SK-N-MC (cell line): Measurements from ENCODE around the gene SRCAP.
A peak's percentile ranks its signal among the peaks of the same experiment; 100 is the strongest.

Experiments used
- FOXP2 ChIP-seq: optimal IDR thresholded peaks from 2 replicates; pipeline ENCODE3; 2011; ENCODE audit warnings: mild to moderate bottlenecking, moderate library complexity; ENCODE audit not compliant: insufficient read depth; ENCODE audit errors: extremely low read length, control extremely low read depth
- POLR2AphosphoS5 ChIP-seq: IDR thresholded peaks from 2 replicates; pipeline ENCODE4 v1.6.1; 2012; ENCODE audit warnings: mild to moderate bottlenecking, low read depth, low read length, borderline replicate concordance

DNA sequence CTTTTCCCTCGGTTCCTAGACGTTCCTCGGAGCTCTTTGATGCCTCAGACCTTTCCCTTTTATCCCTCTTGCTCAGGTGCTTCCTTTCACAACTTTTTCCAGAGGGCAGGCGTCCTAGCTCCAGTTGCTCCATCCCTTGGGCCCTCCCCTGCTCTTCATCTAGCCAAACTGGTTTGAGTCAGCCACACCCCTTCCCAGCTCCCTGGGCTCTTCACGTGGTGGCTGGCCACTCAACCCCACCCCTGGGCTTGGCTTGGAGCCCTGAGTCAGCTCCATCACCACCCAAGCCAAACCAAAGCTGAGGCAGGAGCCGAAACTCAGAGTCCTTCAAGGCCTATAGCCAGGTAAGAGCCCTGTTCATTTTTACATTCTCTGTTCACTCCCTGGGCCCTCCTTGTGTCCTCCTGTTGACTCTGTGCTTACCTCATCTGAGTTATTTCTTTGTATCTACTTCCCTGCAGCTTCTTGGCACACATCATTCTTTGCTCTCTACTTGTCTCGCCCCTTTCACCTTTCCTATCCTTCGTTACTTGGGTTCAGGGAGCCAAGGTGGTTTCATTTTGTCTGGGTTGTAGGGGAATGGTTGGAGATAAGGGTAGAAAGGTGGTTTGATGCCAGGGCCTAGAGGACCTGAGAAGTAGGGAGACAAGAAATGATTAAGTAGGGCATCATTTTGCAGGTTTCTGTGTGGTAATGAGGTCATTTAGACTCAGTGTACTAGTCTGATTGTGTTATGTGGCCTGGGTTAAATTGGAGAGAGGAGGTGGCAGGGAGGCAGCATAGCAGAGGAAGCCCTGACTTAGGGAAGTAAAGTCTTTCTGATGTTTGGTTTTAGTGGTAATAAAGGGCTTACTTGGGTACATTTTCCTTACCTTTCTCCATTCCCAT lies 41.6 kb downstream of the SRCAP start:
- TF ChIP-seq POLR2AphosphoS5: peak; percentile 27; the same call in 1 of the 2 replicates
- no peak for TF ChIP-seq FOXP2
